ENCODE data around the gene GANAB. TPM values are rescaled to one million over a fixed set of nuclear protein-coding genes. Genes with fewer than 3 reads are reported as not detected.
A peak's percentile ranks its signal among the peaks of the same experiment; 100 is the strongest.

GANAB gene
- total and polyA plus RNA-seq, 2 of the 4 experiments (the other 2 are of a cell fraction) = 209 to 344 TPM

DNA sequence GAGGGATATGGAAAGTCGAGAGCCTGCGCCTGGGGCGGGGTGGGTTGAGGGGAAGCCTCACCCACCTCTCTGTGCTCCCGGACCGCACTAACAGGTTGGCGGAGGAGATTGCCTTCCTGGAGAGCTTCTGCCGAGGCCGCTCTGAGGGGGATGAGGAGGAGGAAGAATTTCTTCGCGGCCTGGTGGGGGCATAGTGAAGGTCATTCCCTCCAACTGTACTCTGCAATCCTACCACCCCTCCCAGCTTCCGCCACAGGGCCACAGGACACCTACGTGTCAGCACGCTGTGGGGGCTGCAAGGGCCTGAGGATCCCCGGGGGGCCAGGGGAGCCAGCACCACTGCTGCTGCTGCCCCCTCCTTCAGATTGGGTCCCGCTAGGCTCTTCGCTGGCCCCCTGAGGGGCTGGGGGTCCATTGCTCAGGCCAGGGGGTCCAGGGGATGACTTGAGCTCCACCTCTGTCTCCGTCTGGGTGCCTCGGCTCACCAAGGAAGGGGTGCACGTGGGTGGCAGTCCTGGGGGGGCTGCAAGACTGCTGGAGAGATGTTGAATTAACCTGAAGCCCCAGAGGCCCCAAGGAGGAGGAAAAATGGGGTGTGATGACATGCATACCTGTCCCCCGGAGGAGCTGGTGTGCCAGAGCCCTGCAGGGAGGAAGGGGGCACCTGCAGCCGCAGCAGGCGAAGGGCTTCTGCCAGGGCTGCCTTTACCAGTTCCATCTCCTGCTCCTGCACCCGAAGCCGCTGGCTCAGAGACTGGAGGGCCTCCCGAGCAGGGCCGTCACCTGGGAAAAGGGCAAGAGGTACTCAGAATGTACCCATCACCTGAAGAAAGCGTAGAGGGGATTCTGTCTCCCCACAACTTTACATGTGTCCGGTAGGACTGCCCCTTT lies 35.4 kb downstream of the GANAB start (continued):
- TF ChIP-seq, protein P1, sequence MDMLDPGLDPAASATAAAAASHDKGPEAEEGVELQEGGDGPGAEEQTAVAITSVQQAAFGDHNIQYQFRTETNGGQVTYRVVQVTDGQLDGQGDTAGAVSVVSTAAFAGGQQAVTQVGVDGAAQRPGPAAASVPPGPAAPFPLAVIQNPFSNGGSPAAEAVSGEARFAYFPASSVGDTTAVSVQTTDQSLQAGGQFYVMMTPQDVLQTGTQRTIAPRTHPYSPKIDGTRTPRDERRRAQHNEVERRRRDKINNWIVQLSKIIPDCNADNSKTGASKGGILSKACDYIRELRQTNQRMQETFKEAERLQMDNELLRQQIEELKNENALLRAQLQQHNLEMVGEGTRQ (IDR thresholded peaks at IDR 0.05; ENCODE audit: low read depth, low read length) = no peak
- no peak for TF ChIP-seq CHD1 (IDR thresholded peaks at IDR 0.05; ENCODE audit: low read depth, low read length)

DNA sequence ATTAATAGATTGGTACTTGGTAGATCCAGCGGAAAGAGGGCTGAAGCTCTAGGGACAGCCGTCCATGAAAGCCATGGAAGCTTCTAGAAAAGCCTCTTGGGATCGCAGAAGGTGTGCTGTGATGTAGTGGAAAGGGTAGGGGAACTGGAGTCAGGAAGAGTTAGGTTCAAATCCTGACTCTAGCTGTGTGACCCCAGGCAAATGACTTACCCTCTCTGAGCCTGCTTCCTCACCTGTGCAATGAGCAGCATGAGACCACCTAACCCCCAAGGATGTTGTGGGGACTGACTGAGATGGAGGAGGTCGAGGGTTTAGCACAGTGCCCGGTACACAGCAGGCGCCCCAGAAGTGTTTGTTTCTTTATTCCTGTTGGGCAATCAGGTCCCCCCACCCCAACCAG lies 36.0 kb downstream of the GANAB start:
- in situ Hi-C loops (cut with MboI; ENCODE audit: low sequenced_read_pairs) = no loop called here
- H3K9me3 ChIP-seq (ENCODE audit: control insufficient read depth, insufficient read depth, low read length) = no peaks in the 10 kb centered on the region
- CTCF ChIA-PET = no interaction called here
- TF ChIP-seq, protein P1 (IDR thresholded peaks at IDR 0.05; ENCODE audit: low read depth, low read length) = no peak
- TF ChIP-seq, protein P2, sequence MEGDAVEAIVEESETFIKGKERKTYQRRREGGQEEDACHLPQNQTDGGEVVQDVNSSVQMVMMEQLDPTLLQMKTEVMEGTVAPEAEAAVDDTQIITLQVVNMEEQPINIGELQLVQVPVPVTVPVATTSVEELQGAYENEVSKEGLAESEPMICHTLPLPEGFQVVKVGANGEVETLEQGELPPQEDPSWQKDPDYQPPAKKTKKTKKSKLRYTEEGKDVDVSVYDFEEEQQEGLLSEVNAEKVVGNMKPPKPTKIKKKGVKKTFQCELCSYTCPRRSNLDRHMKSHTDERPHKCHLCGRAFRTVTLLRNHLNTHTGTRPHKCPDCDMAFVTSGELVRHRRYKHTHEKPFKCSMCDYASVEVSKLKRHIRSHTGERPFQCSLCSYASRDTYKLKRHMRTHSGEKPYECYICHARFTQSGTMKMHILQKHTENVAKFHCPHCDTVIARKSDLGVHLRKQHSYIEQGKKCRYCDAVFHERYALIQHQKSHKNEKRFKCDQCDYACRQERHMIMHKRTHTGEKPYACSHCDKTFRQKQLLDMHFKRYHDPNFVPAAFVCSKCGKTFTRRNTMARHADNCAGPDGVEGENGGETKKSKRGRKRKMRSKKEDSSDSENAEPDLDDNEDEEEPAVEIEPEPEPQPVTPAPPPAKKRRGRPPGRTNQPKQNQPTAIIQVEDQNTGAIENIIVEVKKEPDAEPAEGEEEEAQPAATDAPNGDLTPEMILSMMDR (conservative IDR thresholded peaks at IDR 0.05; ENCODE audit: low read depth, low read length) = no peak
- no peak for TF ChIP-seq CEBPB (IDR thresholded peaks at IDR 0.05; ENCODE audit: low read depth, low read length)
- no peak for TF ChIP-seq MAZ (IDR thresholded peaks at IDR 0.05; ENCODE audit: borderline replicate concordance, low read depth, low read length)
- no peak for TF ChIP-seq MAFK (IDR thresholded peaks at IDR 0.05; ENCODE audit: low read depth, low read length)
- TF ChIP-seq RFX5 (IDR thresholded peaks at IDR 0.05; ENCODE audit: low read depth, low read length) = no peak
- TF ChIP-seq BHLHE40 (IDR thresholded peaks at IDR 0.05; ENCODE audit: low read depth, low read length) = no peak
- TF ChIP-seq NFE2L2 (IDR thresholded peaks at IDR 0.05; ENCODE audit: low read depth, low read length) = no peak
- TF ChIP-seq, protein P3, sequence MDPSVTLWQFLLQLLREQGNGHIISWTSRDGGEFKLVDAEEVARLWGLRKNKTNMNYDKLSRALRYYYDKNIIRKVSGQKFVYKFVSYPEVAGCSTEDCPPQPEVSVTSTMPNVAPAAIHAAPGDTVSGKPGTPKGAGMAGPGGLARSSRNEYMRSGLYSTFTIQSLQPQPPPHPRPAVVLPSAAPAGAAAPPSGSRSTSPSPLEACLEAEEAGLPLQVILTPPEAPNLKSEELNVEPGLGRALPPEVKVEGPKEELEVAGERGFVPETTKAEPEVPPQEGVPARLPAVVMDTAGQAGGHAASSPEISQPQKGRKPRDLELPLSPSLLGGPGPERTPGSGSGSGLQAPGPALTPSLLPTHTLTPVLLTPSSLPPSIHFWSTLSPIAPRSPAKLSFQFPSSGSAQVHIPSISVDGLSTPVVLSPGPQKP (IDR thresholded peaks at IDR 0.05; ENCODE audit: borderline replicate concordance, low read depth, low read length) = no peak

More for the DNA sequence above, 36.0 kb downstream of the GANAB start:
- no peak overlapping the region for H3K9ac ChIP-seq (ENCODE audit: low read depth, low read length)
- POLR2A ChIA-PET (ENCODE audit: unreplicated experiment) = no interaction called here
- ATAC-seq (ENCODE audit: low read depth) (no peak), DNase-seq (no peak)
- WGBS, 2 experiments (ENCODE audit: extremely low coverage in 2 of 2, insufficient read length in 1 of 2) = 88% methylated on average over 2 of the region's 6 CpGs; no CpG with 5 or more reads in 1 of the 2 experiments
- peaks cover 29% of the 10 kb centered on the region for H3K36me3 ChIP-seq (ENCODE audit: control insufficient read depth, insufficient read depth, low read length)
- H3K79me1 ChIP-seq (ENCODE audit: low read depth in 1 of 2, low read length in 2 of 2) = peaks cover 14 to 21% of the 10 kb centered on the region in 2 experiments; a peak in 3 of 4 replicates
- no peak overlapping the region for H3K4me2 ChIP-seq (ENCODE audit: low read depth, low read length)
- no peaks in the 10 kb centered on the region for H3K9me1 ChIP-seq (ENCODE audit: insufficient read depth, low read length)
- H3K4me1 ChIP-seq (ENCODE audit: control insufficient read depth, insufficient read depth, low read length) = peaks cover 10% of the 10 kb centered on the region
- H2AK9ac ChIP-seq (replicated peaks; ENCODE audit: low read depth, low read length, poor library complexity) = no peak overlapping the region
- H3K14ac ChIP-seq (replicated peaks; ENCODE audit: low read depth, low read length) = no peak overlapping the region
- no peak overlapping the region for H2BK20ac ChIP-seq (ENCODE audit: low read depth, low read length)
- dilution Hi-C loops (cut with HindIII; ENCODE audit: low sequenced_read_pairs, unreplicated experiment) (no loop called here), intact Hi-C loops (cut with micrococcal nuclease) (loop anchor here (5.0 kb wide), 1 partner anchor 252 kb away; no protein-coding TSS in a partner anchor)
- H2AFZ ChIP-seq (replicated peaks; ENCODE audit: low read length, poor library complexity) = no peak overlapping the region
- no peak overlapping the region for H2AK5ac ChIP-seq (ENCODE audit: low read depth, low read length)
- no peak overlapping the region; a peak in 1 of 4 replicates for H4K8ac ChIP-seq (ENCODE audit: low read depth in 2 of 2, low read length in 2 of 2)
- 0 out of 2 replicates have a peak overlapping the region, but pooled peaks have one; percentile 11 for H3K23ac ChIP-seq (ENCODE audit: low read depth, low read length)
- H3K27me3 ChIP-seq (ENCODE audit: control insufficient read depth, insufficient read depth, low read length) = no peaks in the 10 kb centered on the region
- peaks cover 11% of the 10 kb centered on the region for H4K20me1 ChIP-seq (ENCODE audit: insufficient read depth, low read length)
- H4K5ac ChIP-seq (ENCODE audit: low read depth, low read length) = no peak overlapping the region
- no peak overlapping the region for H3K4me3 ChIP-seq (ENCODE audit: insufficient read depth, low read depth, low read length)
- H3K56ac ChIP-seq (ENCODE audit: extremely low read depth, insufficient read depth, low read length) = no peak overlapping the region
- H2BK120ac ChIP-seq (ENCODE audit: low read depth, low read length) = no peak overlapping the region
- no peak overlapping the region for H4K91ac ChIP-seq (ENCODE audit: insufficient read depth, low read depth, low read length)
- no peak overlapping the region for H2BK15ac ChIP-seq (ENCODE audit: low read depth, low read length)
- H2BK5ac ChIP-seq (ENCODE audit: low read depth, low read length, poor library complexity, severe bottlenecking) = no peak overlapping the region
- BruUV-seq (replicated peaks) = no TSS peak
- H3K18ac ChIP-seq (ENCODE audit: low read depth, low read length) = no peak overlapping the region
- H3K27ac ChIP-seq (ENCODE audit: insufficient read depth, low read length) = no peak overlapping the region
- H3K4ac ChIP-seq (ENCODE audit: low read depth, low read length) = no peak overlapping the region
